K562 (cell line): ENCODE measurements around the gene ANKLE2. TPM values are rescaled to one million over a fixed set of nuclear protein-coding genes. Genes with fewer than 3 reads are reported as not detected.
A peak's percentile ranks its signal among the peaks of the same experiment; 100 is the strongest.

Source experiments
- ATAC-seq: fragments of 200-7000 bp; cut with Tn5 transposase; 3 replicates; pipeline ENCODE4 v1.9.1; 2020; ENCODE audit warnings: moderate library complexity
- BruUV-seq: library from RNA; stranded (reverse); fragments of 400-500 nt; replicated peaks from 2 replicates; lab custom pipeline; 2021; lab: Mats Ljungman, UMichigan
- CTCF ChIA-PET: fragments of 300-600 bp; formaldehyde crosslinking; extraction: SDS; loops from one replicate; lab custom pipeline; 2021; ENCODE audit warnings: low intra/inter-chr PET ratio; lab: Yijun Ruan, JAX
- POLR2A ChIA-PET: fragments of 300-600, 350-650 bp; sonication (Branson Sonifier 250); formaldehyde crosslinking; extraction: SDS; loops from one replicate; lab custom pipeline; 2021; ENCODE audit warnings: antibody characterized with exemption, inconsistent platforms; lab: Yijun Ruan, JAX
- DNase-seq, 4 experiments: peaks; one replicate each; pipeline versions ENCODE4 v3.0.0 to v3.0.0-alpha.2; 2011 to 2018; ENCODE audit warnings: low spot score in 3 of 4, mixed read lengths in 3 of 4; ENCODE audit errors: extremely low read depth in 1 of 4
- FAIRE-seq: peaks from 2 replicates; lab custom pipeline; 2011; peaks lifted over from hg19 to GRCh38; lab: Jason Lieb, UNC
- H2AFZ ChIP-seq: 2 replicates; pipeline ENCODE4 v1.6.0; 2011; ENCODE audit warnings: low read depth, low read length, control low read depth, inconsistent platforms
- H3K27ac ChIP-seq: fragments of 200-600 bp; 3 replicates; pipeline ENCODE4 v1.8.0; 2011; ENCODE audit warnings: low read depth, mild to moderate bottlenecking, control low read depth, inconsistent platforms, low read length, moderate library complexity, mixed read lengths; ENCODE audit errors: extremely low read depth
- H3K27me3 ChIP-seq, 2 experiments: fragments of 300-600 bp in 1 of 2; 2 replicates in 1 of 2; 3 replicates in 1 of 2; pipeline versions ENCODE4 v1.6.0 to v1.8.0; 2011; ENCODE audit warnings: inconsistent platforms in 2 of 2, low read length in 2 of 2, mild to moderate bottlenecking in 1 of 2, mixed read lengths in 1 of 2, moderate library complexity in 1 of 2; ENCODE audit not compliant: control insufficient read depth in 2 of 2, insufficient read depth in 2 of 2
- H3K36me3 ChIP-seq: fragments of 300-600 bp; 3 replicates; pipeline ENCODE4 v1.8.0; 2011; ENCODE audit warnings: mild to moderate bottlenecking, low read length, inconsistent platforms; ENCODE audit not compliant: control insufficient read depth, insufficient read depth
- H3K4me1 ChIP-seq, 2 experiments: fragments of 200-600 bp in 1 of 2; replicated peaks in 1 of 2; 2 replicates in 1 of 2; 3 replicates in 1 of 2; pipeline versions ENCODE4 v1.5.1 to v1.8.0; 2011; ENCODE audit warnings: inconsistent platforms in 2 of 2, low read length in 2 of 2, mild to moderate bottlenecking in 1 of 2, mixed read lengths in 1 of 2, moderate library complexity in 1 of 2; ENCODE audit not compliant: control insufficient read depth in 2 of 2, insufficient read depth in 2 of 2
- H3K4me2 ChIP-seq: 2 replicates; pipeline ENCODE4 v1.6.1; 2011; ENCODE audit warnings: low read length, control low read depth, inconsistent platforms, mixed read lengths; ENCODE audit not compliant: insufficient read depth
- H3K4me3 ChIP-seq: fragments of 200-600 bp; sonication (generic), shearing (Covaris generic); 2 replicates; pipeline ENCODE4 v1.5.1; 2016; ENCODE audit warnings: control low read depth, inconsistent platforms
- H3K79me2 ChIP-seq: fragments of 200-600 bp; 3 replicates; pipeline ENCODE4 v1.8.0; 2011; ENCODE audit warnings: low read length, inconsistent platforms; ENCODE audit not compliant: control insufficient read depth, insufficient read depth
- H3K9ac ChIP-seq, 2 experiments: 2 replicates each; pipeline versions ENCODE4 v1.6.0 to v1.6.1; 2011; ENCODE audit warnings: low read depth in 2 of 2, low read length in 2 of 2, control low read depth in 1 of 2, inconsistent platforms in 1 of 2, mild to moderate bottlenecking in 1 of 2, mixed read lengths in 1 of 2; ENCODE audit not compliant: insufficient read depth in 1 of 2
- H3K9me1 ChIP-seq: one replicate; pipeline ENCODE4 v1.6.0; 2011; ENCODE audit warnings: inconsistent platforms, mild to moderate bottlenecking, low read length, moderate library complexity; ENCODE audit not compliant: control insufficient read depth, insufficient read depth
- H3K9me3 ChIP-seq: replicated peaks from 2 replicates; pipeline ENCODE4 v1.5.1; 2011; ENCODE audit warnings: low read depth, low read length, inconsistent platforms; ENCODE audit not compliant: control insufficient read depth, insufficient read depth
- H4K20me1 ChIP-seq: replicated peaks from 2 replicates; pipeline ENCODE4 v1.6.1; 2011; ENCODE audit warnings: low read length, inconsistent platforms, mixed read lengths; ENCODE audit not compliant: control insufficient read depth, insufficient read depth
- CC2D1A ChIP-seq: fragments of 450-650 bp; IDR thresholded peaks from 2 replicates; pipeline ENCODE4 v1.6.1; 2017; ENCODE audit warnings: mild to moderate bottlenecking
- CEBPG ChIP-seq, 3 experiments: fragments of 200-800 bp in 1 of 3; sonication (Bioruptor generic) in 1 of 3; sonication (generic) in 1 of 3; formaldehyde crosslinking in 1 of 3; IDR thresholded peaks in 2 of 3; conservative IDR thresholded peaks in 1 of 3; 2 replicates each; pipeline versions ENCODE4 v1.6.1 to v1.8.0; 2016 to 2022; ENCODE audit warnings: missing compliant biosample characterization in 2 of 3, missing genetic modification characterization in 2 of 3, mild to moderate bottlenecking in 1 of 3, missing genetic modification reagents in 1 of 3
- CXXC5 ChIP-seq: fragments of 250-450 bp; sonication (Bioruptor Pico); IDR thresholded peaks from 2 replicates; pipeline ENCODE4 v1.8.0; 2022; ENCODE audit warnings: inconsistent platforms, mild to moderate bottlenecking, moderate library complexity
- HDAC8 ChIP-seq: fragments of 450-650 bp; IDR thresholded peaks from 2 replicates; pipeline ENCODE4 v1.6.1; 2016; ENCODE audit warnings: mild to moderate bottlenecking, missing genetic modification characterization, moderate library complexity, missing compliant biosample characterization
- PCBP1 ChIP-seq: fragments of 200-400 bp; formaldehyde crosslinking; IDR thresholded peaks from 2 replicates; pipeline ENCODE4 v1.6.1; 2018; ENCODE audit warnings: mild to moderate bottlenecking, low read depth, low read length; ENCODE audit not compliant: poor library complexity, severe bottlenecking
- POLR2G ChIP-seq: fragments of 200-400 bp; formaldehyde crosslinking; IDR thresholded peaks from 2 replicates; pipeline ENCODE4 v1.6.1; 2017; ENCODE audit warnings: low read depth, mild to moderate bottlenecking, antibody characterized with exemption, low read length, moderate library complexity
- RBFOX2 ChIP-seq: fragments of 200-400 bp; formaldehyde crosslinking; IDR thresholded peaks from 2 replicates; pipeline ENCODE4 v1.6.1; 2017; ENCODE audit warnings: low read depth, mild to moderate bottlenecking, low read length, moderate library complexity
- TCF3 ChIP-seq: sonication (generic); formaldehyde crosslinking; IDR thresholded peaks from 2 replicates; pipeline ENCODE4 v1.4.0; 2020; ENCODE audit warnings: mild to moderate bottlenecking, missing genetic modification reagents
- THAP7 ChIP-seq: fragments of 250-450 bp; sonication (Bioruptor Pico); IDR thresholded peaks from 2 replicates; pipeline ENCODE4 v1.5.0; 2021
- TOE1 ChIP-seq, 2 experiments: fragments of 450-650 bp in 1 of 2; sonication (generic) in 1 of 2; formaldehyde crosslinking in 1 of 2; IDR thresholded peaks; 2 replicates each; pipeline versions ENCODE4 v1.7.1 to v1.8.0; 2016 to 2022; ENCODE audit warnings: borderline replicate concordance in 2 of 2, mild to moderate bottlenecking in 2 of 2, antibody characterized with exemption in 1 of 2, inconsistent platforms in 1 of 2, low read depth in 1 of 2, missing genetic modification reagents in 1 of 2, moderate library complexity in 1 of 2
- ZBTB34 ChIP-seq: fragments of 250-450 bp; sonication (Bioruptor Pico); IDR thresholded peaks from 2 replicates; pipeline ENCODE4 v1.8.0; 2021; ENCODE audit warnings: mild to moderate bottlenecking, moderate library complexity
- WGBS: fragments of 100-300 bp; shearing (Covaris generic); methylation state at CpG from one replicate; pipeline ENCODE4 v1.1.6; 2016; ENCODE audit warnings: low coverage, mixed read lengths; ENCODE audit not compliant: insufficient coverage; ENCODE audit errors: missing lambda C conversion rate; 5-methylcytosine and 5-hydroxymethylcytosine counted together
- in situ Hi-C: fragments of 300-500 bp; cut with MboI; formaldehyde crosslinking; loops from 4 replicates; pipeline ENCODE4 v1.15.0; 2018; ENCODE audit warnings: inconsistent platforms, mixed read lengths
- intact Hi-C: fragments of 100-400 bp; cut with micrococcal nuclease; formaldehyde crosslinking; loops from 2 replicates; pipeline ENCODE4 v1.14.2; 2022
- polyA plus RNA-seq, 8 experiments: library from polyadenylated mRNA; depleted of rRNA in 4 of 8; stranded (reverse) in 5 of 8; unstranded in 3 of 8; fragments of >200 nt; fragmentation: Nextera tagmentation in 2 of 8; fragmentation: Illumina TruSeq in 1 of 8; extraction: Ambion mirVana in 2 of 8; extraction: Trizol in 1 of 8; gene quantifications; 2 replicates each; pipeline versions ENCODE4 v1.2.1 to v1.2.3, GENCODE V29; 2011 to 2014; ENCODE audit warnings: inconsistent platforms in 1 of 8, missing spikeins in 1 of 8
- total RNA-seq, 7 experiments: library from RNA; depleted of rRNA in 6 of 7; stranded (reverse); fragments of >200 nt in 6 of 7; fragmentation: Illumina TruSeq in 2 of 7; extraction: Trizol in 2 of 7; gene quantifications; 2 replicates each; pipeline versions ENCODE4 v1.2.1 to v1.2.3, GENCODE V29; 2011 to 2021; ENCODE audit warnings: low replicate concordance in 1 of 7

The ANKLE2 gene
- total and polyA plus RNA-seq, 9 of the 15 experiments (the other 6 are each of a cell fraction or from before 2014, with no cell fraction given): 3.2 to 57.7 (median 45.6) TPM

- H3K79me2 ChIP-seq: peaks cover 15% of the 10 kb centered on the region
- 0 out of 4 replicates have a peak overlapping the region, but pooled peaks of 1 of the 2 experiments have one; percentile 45 for H3K9ac ChIP-seq
- BruUV-seq: no TSS peak
- H3K27me3 ChIP-seq: no peaks in the 10 kb centered on the region
- H3K36me3 ChIP-seq: peaks cover 86% of the 10 kb centered on the region; the same call in 2 of the 3 replicates
- WGBS: 94% methylated on average over 9 of the region's 21 CpGs
- no peak overlapping the region for H3K27ac ChIP-seq
- no peak for ATAC-seq
- no peak for FAIRE-seq
- no peak overlapping the region for H3K4me3 ChIP-seq
- CTCF ChIA-PET: no interaction called here
- TF ChIP-seq HDAC8 (tag): no peak
- TF ChIP-seq THAP7: no peak
- no peak for TF ChIP-seq CC2D1A
- peak; percentile 42 for TF ChIP-seq RBFOX2
- no peak for TF ChIP-seq TOE1 (IDR thresholded peaks at IDR 0.05; ENCODE audit: borderline replicate concordance)
- no peak for TF ChIP-seq TOE1 (CRISPR knock-in tag; IDR thresholded peaks at IDR 0.05; ENCODE audit: borderline replicate concordance, low read depth)
- TF ChIP-seq POLR2G: peak; percentile 50
- TF ChIP-seq ZBTB34: no peak
- no peak for TF ChIP-seq TCF3 (CRISPR knock-in tag)
- no peak for TF ChIP-seq PCBP1
- no peak for TF ChIP-seq CXXC5 (CRISPR knock-in tag)
- no peak for TF ChIP-seq CEBPG (CRISPR knock-in tag; IDR thresholded peaks at IDR 0.05)
- no peak for TF ChIP-seq CEBPG (tag; conservative IDR thresholded peaks at IDR 0.05 in 1 of 2, IDR thresholded peaks at IDR 0.05 in 1 of 2)
- no peak overlapping the region for H2AFZ ChIP-seq
- in situ Hi-C loops (no loop called here), intact Hi-C loops (no loop called here)
- H3K9me3 ChIP-seq: no peaks in the 10 kb centered on the region
- H3K9me1 ChIP-seq: peaks cover 3% of the 10 kb centered on the region
- POLR2A ChIA-PET: no interaction called here
- DNase-seq: no peak
- no peak overlapping the region for H3K4me2 ChIP-seq
- H4K20me1 ChIP-seq: no peaks in the 10 kb centered on the region; the same call in 1 of the 2 replicates
- H3K4me1 ChIP-seq: peaks cover 0 to 12% of the 10 kb centered on the region in 2 experiments; a peak in 3 of 5 replicates
These were observed 43.0 kb downstream of the ANKLE2 start for GRCh38 chr12:132718644-132719043.
